CD4-positive, alpha-beta T cell treated with Interleukin-21 for 1 hour (primary cell): Measurements from ENCODE around the gene COL20A1.
"Not testable (repeated sequence)": the region's sequence is repeated elsewhere in the genome, so short reads cannot be mapped to it uniquely, and the experiment has no call there.

Experiments
- DNase-seq: peaks from one replicate; pipeline ENCODE4 v3.0.0-alpha.2; 2020

Gene COL20A1

GRCh38 chr20:63365601-63366389 is 72.8 kb downstream of the COL20A1 start:
- DNase-seq: no peak

GRCh38 chr20:63366390-63367365 is 73.7 kb downstream of the COL20A1 start:
- no peak for DNase-seq

- no peak for DNase-seq
Observed at GRCh38 chr20:63367446-63368055, 74.6 kb downstream of the COL20A1 start.

- no peak for DNase-seq
Observed at GRCh38 chr20:63368151-63368550, 75.2 kb downstream of the COL20A1 start.

- DNase-seq: no peak
Observed at GRCh38 chr20:63369024-63369530, 76.1 kb downstream of the COL20A1 start.

- DNase-seq: no peak
Observed at GRCh38 chr20:63369724-63370617, 77.0 kb downstream of the COL20A1 start.

- no peak for DNase-seq
Observed at GRCh38 chr20:63370618-63371187, 77.7 kb downstream of the COL20A1 start.

- no peak for DNase-seq
Observed at GRCh38 chr20:63371291-63371865, 78.4 kb downstream of the COL20A1 start.

GRCh38 chr20:63372971-63373885 is 80.2 kb downstream of the COL20A1 start:
- no peak for DNase-seq

GRCh38 chr20:63373996-63374395 is 81.0 kb downstream of the COL20A1 start:
- DNase-seq: no peak

- no peak for DNase-seq
Observed at GRCh38 chr20:63374504-63374903, 81.5 kb downstream of the COL20A1 start.

- no peak for DNase-seq
Observed at GRCh38 chr20:63375438-63375837, 82.5 kb downstream of the COL20A1 start.

- DNase-seq: no peak
Observed at GRCh38 chr20:63376283-63377250, 83.6 kb downstream of the COL20A1 start.

GRCh38 chr20:63377256-63377941 is 84.4 kb downstream of the COL20A1 start:
- no peak for DNase-seq

- no peak for DNase-seq
Observed at GRCh38 chr20:63377951-63378381, 85.0 kb downstream of the COL20A1 start.

- DNase-seq: no peak
Observed at GRCh38 chr20:63378626-63379025, 85.6 kb downstream of the COL20A1 start.

GRCh38 chr20:63379296-63379695 is 86.3 kb downstream of the COL20A1 start:
- DNase-seq: no peak

- not testable (repeated sequence) for DNase-seq
Observed at GRCh38 chr20:63379872-63380271, 86.9 kb downstream of the COL20A1 start.
